ENCODE measurements around the gene B3GALNT2.

DNA sequence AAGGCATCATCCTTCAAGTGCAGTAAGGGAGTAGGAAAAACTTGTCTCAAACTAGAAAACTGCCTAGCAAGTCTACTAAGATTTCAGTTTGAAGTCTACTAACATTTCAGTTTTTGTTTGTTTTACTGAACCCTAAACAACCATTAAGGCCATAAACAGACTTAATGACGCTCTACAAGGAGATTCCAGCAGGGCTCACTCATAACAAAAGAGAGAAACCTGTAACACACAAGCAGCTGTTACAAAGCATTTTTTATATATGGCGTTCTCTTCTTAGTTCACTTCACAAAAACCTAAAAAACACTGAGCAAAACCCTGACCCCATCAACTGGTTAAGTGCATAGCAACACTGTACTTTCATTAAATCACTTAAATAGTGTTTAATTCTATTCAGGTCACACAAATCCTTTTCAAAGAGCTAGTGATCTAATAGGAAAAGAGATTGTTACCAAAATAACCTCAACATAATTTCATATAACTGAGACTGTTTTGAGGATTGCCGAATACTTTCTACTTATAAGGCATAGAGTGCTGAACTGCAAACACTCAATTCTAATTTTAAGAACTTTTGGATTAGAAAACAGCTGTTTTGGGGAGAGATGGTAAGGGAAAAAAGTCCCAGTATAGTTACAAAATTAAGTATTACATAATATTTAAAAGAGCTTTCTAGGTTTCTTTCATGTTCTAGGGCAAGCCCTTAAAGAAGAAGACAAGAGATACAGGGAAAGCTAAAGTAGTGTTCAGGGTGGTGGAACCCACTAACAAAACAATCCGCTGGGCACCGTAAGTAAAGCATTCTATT lies 1.4 kb downstream of the B3GALNT2 start:
- TF ChIP-seq NFIC (IDR thresholded peaks at IDR 0.05) (no peak), TEAD4 (IDR thresholded peaks at IDR 0.05) (no peak), TAF1 (IDR thresholded peaks at IDR 0.05; ENCODE audit: low read depth) (no peak)
- TF ChIP-seq, protein P1, sequence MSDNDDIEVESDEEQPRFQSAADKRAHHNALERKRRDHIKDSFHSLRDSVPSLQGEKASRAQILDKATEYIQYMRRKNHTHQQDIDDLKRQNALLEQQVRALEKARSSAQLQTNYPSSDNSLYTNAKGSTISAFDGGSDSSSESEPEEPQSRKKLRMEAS (IDR thresholded peaks at IDR 0.05) = no peak
- TF ChIP-seq, protein P2, sequence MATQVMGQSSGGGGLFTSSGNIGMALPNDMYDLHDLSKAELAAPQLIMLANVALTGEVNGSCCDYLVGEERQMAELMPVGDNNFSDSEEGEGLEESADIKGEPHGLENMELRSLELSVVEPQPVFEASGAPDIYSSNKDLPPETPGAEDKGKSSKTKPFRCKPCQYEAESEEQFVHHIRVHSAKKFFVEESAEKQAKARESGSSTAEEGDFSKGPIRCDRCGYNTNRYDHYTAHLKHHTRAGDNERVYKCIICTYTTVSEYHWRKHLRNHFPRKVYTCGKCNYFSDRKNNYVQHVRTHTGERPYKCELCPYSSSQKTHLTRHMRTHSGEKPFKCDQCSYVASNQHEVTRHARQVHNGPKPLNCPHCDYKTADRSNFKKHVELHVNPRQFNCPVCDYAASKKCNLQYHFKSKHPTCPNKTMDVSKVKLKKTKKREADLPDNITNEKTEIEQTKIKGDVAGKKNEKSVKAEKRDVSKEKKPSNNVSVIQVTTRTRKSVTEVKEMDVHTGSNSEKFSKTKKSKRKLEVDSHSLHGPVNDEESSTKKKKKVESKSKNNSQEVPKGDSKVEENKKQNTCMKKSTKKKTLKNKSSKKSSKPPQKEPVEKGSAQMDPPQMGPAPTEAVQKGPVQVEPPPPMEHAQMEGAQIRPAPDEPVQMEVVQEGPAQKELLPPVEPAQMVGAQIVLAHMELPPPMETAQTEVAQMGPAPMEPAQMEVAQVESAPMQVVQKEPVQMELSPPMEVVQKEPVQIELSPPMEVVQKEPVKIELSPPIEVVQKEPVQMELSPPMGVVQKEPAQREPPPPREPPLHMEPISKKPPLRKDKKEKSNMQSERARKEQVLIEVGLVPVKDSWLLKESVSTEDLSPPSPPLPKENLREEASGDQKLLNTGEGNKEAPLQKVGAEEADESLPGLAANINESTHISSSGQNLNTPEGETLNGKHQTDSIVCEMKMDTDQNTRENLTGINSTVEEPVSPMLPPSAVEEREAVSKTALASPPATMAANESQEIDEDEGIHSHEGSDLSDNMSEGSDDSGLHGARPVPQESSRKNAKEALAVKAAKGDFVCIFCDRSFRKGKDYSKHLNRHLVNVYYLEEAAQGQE (IDR thresholded peaks at IDR 0.05; ENCODE audit: low read depth) = no peak

All from Ishikawa (cell line).